GM19372 (cell line): ENCODE results near the gene SLIT3.

Source experiments
- ATAC-seq: cut with Tn5 transposase; IDR thresholded peaks from one replicate; pipeline ENCODE4 v1.9.1; 2021; ENCODE audit warnings: mild to moderate bottlenecking, low read depth, moderate library complexity; ENCODE audit not compliant: unreplicated experiment

Gene SLIT3

GRCh38 chr5:168910874-168911273 is 390.1 kb downstream of the SLIT3 start:
- no peak for ATAC-seq

- no peak for ATAC-seq
Measured at GRCh38 chr5:168908207-168908606, 392.7 kb downstream of the SLIT3 start.

- ATAC-seq = no peak
Measured at GRCh38 chr5:168903061-168903460, 397.9 kb downstream of the SLIT3 start.

DNA sequence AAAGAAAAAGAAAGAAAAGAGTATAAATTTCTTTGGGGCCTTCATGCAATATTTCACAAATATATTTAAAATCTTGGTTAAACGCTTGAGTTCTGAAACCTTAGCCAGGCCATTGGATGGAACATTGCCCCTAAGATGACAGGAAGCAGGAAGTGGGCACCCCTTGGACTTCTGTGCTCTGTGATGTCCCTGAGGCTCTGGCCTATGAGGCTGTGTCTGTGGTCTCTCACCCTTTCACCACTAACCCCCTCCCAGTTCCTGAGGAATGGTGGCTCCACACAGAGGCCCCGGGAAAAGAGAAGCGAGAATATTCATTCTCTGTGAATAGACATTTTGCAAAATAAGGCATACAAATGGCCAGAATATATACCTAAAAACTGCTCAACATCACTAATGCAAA is 401.3 kb downstream of the SLIT3 start:
- ATAC-seq = no peak

DNA sequence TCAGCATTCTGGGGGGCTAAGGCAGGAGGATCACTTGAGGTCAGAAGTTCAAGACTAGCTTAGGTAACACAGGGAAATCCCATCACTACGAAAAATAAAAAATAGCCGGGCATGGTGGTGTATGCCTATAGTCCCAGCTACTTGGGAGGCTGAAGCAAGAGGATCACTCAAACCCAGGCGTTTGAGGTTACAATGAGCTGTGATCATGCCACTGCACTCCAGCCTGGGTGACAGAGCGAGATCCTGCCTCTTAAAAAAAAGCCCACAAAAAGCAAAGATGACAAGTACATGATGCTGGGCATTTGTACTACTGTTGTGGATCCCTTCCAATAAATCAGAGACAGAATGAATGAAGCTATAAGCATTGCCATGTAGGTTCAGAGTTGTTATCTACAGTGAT is 401.7 kb downstream of the SLIT3 start:
- no peak for ATAC-seq

- ATAC-seq = no peak
Measured at GRCh38 chr5:168898247-168898911, 402.6 kb downstream of the SLIT3 start.

- ATAC-seq = no peak
Measured at GRCh38 chr5:168897387-168898122, 403.4 kb downstream of the SLIT3 start.

DNA sequence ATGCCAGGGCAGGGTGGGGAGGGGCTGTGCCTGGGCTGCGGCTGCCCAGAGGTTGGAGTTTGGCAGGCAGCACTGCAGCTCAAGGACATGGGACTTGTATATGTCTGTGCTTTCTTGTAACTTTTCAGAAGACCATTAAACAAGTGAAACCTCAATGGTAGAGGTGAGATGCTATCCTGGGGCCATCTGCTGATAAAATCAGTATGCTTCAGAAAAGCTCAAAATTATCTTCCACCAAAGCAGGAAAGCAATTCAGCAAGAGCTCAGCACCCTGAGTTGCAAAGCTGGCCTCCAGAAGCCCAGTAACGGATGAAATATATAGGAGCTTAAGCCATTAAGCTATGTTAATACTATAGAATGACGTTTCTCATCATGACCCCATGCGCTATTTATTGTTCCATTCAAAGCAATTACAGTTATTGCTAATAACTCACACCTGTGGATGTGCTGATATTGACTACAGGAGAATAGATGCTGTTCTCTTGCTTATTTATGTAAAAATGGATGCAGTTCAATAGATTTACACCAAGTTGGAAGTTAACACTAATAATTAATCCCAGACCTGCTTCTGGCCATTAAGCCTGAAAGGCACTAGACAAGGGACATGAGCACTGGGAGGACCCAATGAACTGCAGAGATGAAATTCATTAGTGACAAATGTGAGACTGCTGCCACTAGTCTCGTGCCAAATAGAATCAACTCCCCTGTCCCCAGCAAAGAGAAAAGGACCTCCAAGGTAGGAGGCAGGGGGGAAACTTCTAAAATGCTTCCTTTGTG is 405.5 kb downstream of the SLIT3 start:
- no peak for ATAC-seq

- ATAC-seq = no peak
Measured at GRCh38 chr5:168893283-168893682, 407.7 kb downstream of the SLIT3 start.

- no peak for ATAC-seq
Measured at GRCh38 chr5:168892618-168893186, 408.2 kb downstream of the SLIT3 start.

- ATAC-seq = no peak
Measured at GRCh38 chr5:168890816-168891812, 409.8 kb downstream of the SLIT3 start.

GRCh38 chr5:168889039-168889438 is 411.9 kb downstream of the SLIT3 start:
- no peak for ATAC-seq

GRCh38 chr5:168887931-168888330 is 413.0 kb downstream of the SLIT3 start:
- ATAC-seq = no peak

GRCh38 chr5:168886157-168886556 is 414.8 kb downstream of the SLIT3 start:
- no peak for ATAC-seq

- no peak for ATAC-seq
Measured at GRCh38 chr5:168885324-168886120, 415.4 kb downstream of the SLIT3 start.

DNA sequence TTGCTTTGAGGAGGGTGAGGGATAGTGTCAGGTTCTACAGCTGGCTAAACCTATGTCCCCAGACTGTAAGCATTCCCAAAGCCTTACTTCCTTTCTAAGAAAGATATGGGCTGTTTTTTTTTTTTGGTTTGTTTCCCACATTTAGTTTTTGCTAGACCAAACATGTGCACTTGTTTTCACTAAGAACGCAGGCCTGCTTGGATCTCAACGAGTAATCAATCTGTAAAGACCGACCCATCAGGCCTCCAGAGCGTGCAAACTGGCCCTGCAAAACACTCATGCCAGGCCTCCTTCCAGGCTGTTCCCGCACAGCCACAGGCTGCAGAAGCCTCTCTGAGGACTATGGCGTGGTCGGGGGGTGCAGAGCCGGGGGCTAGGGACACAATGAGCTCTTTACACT is 416.9 kb downstream of the SLIT3 start:
- ATAC-seq = no peak

DNA sequence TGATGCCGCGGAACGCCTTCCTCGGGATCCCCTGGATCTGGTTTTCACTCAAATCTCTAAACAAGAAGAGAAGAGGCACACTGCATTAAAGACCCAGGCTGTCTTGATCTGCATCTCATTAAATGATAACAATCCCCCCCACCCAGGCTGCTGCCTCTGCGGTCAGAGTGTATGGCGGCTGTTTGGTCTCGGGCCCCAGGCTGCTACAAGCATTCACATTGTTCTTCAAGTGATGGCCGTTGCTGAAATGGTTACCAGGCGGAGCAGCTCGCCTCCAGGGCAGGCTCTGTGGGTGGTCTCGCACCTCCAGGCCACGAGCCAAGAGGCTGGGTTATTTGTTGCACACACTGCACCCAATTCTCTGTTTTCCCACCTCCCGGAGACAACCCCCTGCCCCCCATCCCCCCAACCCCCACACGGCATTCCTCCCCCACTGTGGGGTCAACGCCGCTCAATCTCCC is 417.6 kb downstream of the SLIT3 start:
- no peak for ATAC-seq

GRCh38 chr5:168882283-168882682 is 418.7 kb downstream of the SLIT3 start:
- ATAC-seq = no peak
